ENCODE measurements around the gene LRP1-AS. TPM values are rescaled to one million over a fixed set of nuclear protein-coding genes. Genes with fewer than 3 reads are reported as not detected.
A peak's percentile ranks its signal among the peaks of the same experiment; 100 is the strongest.

LRP1-AS gene
- total RNA-seq, 2 experiments from 2014 or later = not detected

- ChIA-PET CTCF (interaction anchor here (1.0 to 9.8 kb wide), 7 partner anchors 15 to 103 kb away, joined by 3 to 167 read pairs (median 8); partner anchors contain the start of genes NAB2 and ZBTB39), POLR2A (interaction anchor here (1.5 to 17.5 kb wide), 3 partner anchors 10 to 43 kb away, joined by 3 to 417 read pairs (median 58); partner anchors contain the start of gene NAB2)
- TF ChIP-seq CTCF (IDR thresholded peaks at IDR 0.05) = no peak
- ATAC-seq = no peak
- no peak for DNase-seq
- Mint-ChIP-seq H3K36me3 (ENCODE audit: low read depth) (peaks cover 73% of the 10 kb centered on the region), H3K27me3 (no peaks in the 10 kb centered on the region), H3K9me3 (no peaks in the 10 kb centered on the region), H3K4me3 (peak overlapping the region; percentile 15), H3K27ac (peak overlapping the region; percentile 62), H3K4me1 (ENCODE audit: low read depth) (peaks cover 68% of the 10 kb centered on the region)
- intact Hi-C loops (cut with micrococcal nuclease) = no loop called here
Observed at GRCh38 chr12:57107456-57108155, 39.8 kb downstream of the LRP1-AS start.

- intact Hi-C loops (cut with micrococcal nuclease) = no loop called here
- peak overlapping the region; percentile 55 for H3K27ac Mint-ChIP-seq
- ChIA-PET POLR2A (interaction anchor here (1.5 to 17.5 kb wide), 2 partner anchors 11 to 12 kb away, joined by 3 to 417 read pairs; partner anchors contain the start of gene NAB2), CTCF (interaction anchor here (1.0 to 9.8 kb wide), 8 partner anchors 13 to 107 kb away, joined by 3 to 167 read pairs (median 5); partner anchors contain the start of gene NAB2)
- H3K36me3 Mint-ChIP-seq (ENCODE audit: low read depth) = peaks cover 83% of the 10 kb centered on the region
- DNase-seq (no peak), ATAC-seq (no peak)
- H3K27me3 Mint-ChIP-seq = no peaks in the 10 kb centered on the region
- H3K4me1 Mint-ChIP-seq (ENCODE audit: low read depth) = peaks cover 72% of the 10 kb centered on the region
- H3K9me3 Mint-ChIP-seq = no peaks in the 10 kb centered on the region
- no peak overlapping the region for H3K4me3 Mint-ChIP-seq
- no peak for TF ChIP-seq CTCF (IDR thresholded peaks at IDR 0.05)
Observed at GRCh38 chr12:57106021-57106708, 41.3 kb downstream of the LRP1-AS start.

GRCh38 chr12:57105011-57105753, 42.2 kb downstream of the LRP1-AS start:
- TF ChIP-seq CTCF (IDR thresholded peaks at IDR 0.05) = no peak
- ChIA-PET POLR2A (interaction anchor here (17.5 kb wide), 1 partner anchor 10 kb away, joined by 417 read pairs; the partner anchor contains the start of gene NAB2), CTCF (interaction anchor here (0.8 to 9.8 kb wide), 6 partner anchors 12 to 109 kb away, joined by 3 to 167 read pairs (median 5); partner anchors contain the start of gene NAB2)
- H3K36me3 Mint-ChIP-seq (ENCODE audit: low read depth) = peaks cover 77% of the 10 kb centered on the region
- no peak for ATAC-seq
- peaks cover 75% of the 10 kb centered on the region for H3K4me1 Mint-ChIP-seq (ENCODE audit: low read depth)
- H3K9me3 Mint-ChIP-seq = no peaks in the 10 kb centered on the region
- peak overlapping the region; percentile 73 for H3K27ac Mint-ChIP-seq
- intact Hi-C loops (cut with micrococcal nuclease) = no loop called here
- no peaks in the 10 kb centered on the region for H3K27me3 Mint-ChIP-seq
- no peak for DNase-seq
- no peak overlapping the region for H3K4me3 Mint-ChIP-seq

- no peaks in the 10 kb centered on the region for H3K27me3 Mint-ChIP-seq
- no peaks in the 10 kb centered on the region for H3K9me3 Mint-ChIP-seq
- H3K27ac Mint-ChIP-seq = peak overlapping the region; percentile 73
- TF ChIP-seq CTCF (IDR thresholded peaks at IDR 0.05) = no peak
- intact Hi-C loops (cut with micrococcal nuclease) = no loop called here
- peaks cover 76% of the 10 kb centered on the region for H3K36me3 Mint-ChIP-seq (ENCODE audit: low read depth)
- no peak for DNase-seq
- ChIA-PET CTCF (interaction anchor here (0.8 to 9.8 kb wide), 6 partner anchors 8 to 110 kb away, joined by 3 to 167 read pairs (median 4); partner anchors contain the start of gene NAB2), POLR2A (interaction anchor here (0.7 to 18.7 kb wide), 5 partner anchors 1 to 77 kb away, joined by 3 to 417 read pairs (median 7); partner anchors contain the start of genes NAB2, NEMP1 and STAT6)
- no peak overlapping the region for H3K4me3 Mint-ChIP-seq
- H3K4me1 Mint-ChIP-seq (ENCODE audit: low read depth) = peaks cover 68% of the 10 kb centered on the region
- ATAC-seq = no peak
Observed at GRCh38 chr12:57104292-57104910, 43.0 kb downstream of the LRP1-AS start.
